ENCODE measurements around the gene LARP4B.

DNA sequence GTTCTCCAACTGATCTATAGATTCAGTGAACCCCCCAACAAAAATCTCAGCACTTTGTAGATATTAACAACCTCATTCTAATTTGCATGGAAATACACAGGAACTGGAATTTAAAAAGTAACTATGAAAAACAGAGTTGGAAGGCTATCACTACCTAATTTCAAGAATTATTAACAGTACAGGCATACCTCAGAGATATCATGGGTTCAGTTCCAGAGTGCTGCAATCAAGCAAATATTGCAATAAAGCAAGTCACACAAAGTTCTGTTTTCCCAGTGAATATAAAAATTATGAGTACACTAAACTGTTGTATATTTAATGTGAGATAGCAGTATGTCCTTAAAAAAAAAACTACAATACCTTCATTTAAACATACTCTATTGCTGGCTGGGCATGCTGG is 78.5 kb downstream of the LARP4B start:
- TF ChIP-seq RXRA (IDR thresholded peaks at IDR 0.05), result no peak
- TF ChIP-seq, protein P1, sequence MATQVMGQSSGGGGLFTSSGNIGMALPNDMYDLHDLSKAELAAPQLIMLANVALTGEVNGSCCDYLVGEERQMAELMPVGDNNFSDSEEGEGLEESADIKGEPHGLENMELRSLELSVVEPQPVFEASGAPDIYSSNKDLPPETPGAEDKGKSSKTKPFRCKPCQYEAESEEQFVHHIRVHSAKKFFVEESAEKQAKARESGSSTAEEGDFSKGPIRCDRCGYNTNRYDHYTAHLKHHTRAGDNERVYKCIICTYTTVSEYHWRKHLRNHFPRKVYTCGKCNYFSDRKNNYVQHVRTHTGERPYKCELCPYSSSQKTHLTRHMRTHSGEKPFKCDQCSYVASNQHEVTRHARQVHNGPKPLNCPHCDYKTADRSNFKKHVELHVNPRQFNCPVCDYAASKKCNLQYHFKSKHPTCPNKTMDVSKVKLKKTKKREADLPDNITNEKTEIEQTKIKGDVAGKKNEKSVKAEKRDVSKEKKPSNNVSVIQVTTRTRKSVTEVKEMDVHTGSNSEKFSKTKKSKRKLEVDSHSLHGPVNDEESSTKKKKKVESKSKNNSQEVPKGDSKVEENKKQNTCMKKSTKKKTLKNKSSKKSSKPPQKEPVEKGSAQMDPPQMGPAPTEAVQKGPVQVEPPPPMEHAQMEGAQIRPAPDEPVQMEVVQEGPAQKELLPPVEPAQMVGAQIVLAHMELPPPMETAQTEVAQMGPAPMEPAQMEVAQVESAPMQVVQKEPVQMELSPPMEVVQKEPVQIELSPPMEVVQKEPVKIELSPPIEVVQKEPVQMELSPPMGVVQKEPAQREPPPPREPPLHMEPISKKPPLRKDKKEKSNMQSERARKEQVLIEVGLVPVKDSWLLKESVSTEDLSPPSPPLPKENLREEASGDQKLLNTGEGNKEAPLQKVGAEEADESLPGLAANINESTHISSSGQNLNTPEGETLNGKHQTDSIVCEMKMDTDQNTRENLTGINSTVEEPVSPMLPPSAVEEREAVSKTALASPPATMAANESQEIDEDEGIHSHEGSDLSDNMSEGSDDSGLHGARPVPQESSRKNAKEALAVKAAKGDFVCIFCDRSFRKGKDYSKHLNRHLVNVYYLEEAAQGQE (IDR thresholded peaks at IDR 0.05), result no peak
- no peak for TF ChIP-seq YY1 (IDR thresholded peaks at IDR 0.05)
- TF ChIP-seq RAD21 (IDR thresholded peaks at IDR 0.05), result no peak
- TF ChIP-seq, protein P2, sequence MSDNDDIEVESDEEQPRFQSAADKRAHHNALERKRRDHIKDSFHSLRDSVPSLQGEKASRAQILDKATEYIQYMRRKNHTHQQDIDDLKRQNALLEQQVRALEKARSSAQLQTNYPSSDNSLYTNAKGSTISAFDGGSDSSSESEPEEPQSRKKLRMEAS (IDR thresholded peaks at IDR 0.05), result no peak
- TF ChIP-seq, protein P3, sequence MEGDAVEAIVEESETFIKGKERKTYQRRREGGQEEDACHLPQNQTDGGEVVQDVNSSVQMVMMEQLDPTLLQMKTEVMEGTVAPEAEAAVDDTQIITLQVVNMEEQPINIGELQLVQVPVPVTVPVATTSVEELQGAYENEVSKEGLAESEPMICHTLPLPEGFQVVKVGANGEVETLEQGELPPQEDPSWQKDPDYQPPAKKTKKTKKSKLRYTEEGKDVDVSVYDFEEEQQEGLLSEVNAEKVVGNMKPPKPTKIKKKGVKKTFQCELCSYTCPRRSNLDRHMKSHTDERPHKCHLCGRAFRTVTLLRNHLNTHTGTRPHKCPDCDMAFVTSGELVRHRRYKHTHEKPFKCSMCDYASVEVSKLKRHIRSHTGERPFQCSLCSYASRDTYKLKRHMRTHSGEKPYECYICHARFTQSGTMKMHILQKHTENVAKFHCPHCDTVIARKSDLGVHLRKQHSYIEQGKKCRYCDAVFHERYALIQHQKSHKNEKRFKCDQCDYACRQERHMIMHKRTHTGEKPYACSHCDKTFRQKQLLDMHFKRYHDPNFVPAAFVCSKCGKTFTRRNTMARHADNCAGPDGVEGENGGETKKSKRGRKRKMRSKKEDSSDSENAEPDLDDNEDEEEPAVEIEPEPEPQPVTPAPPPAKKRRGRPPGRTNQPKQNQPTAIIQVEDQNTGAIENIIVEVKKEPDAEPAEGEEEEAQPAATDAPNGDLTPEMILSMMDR (IDR thresholded peaks at IDR 0.05; ENCODE audit: low read depth, low read length, missing input control), result no peak
- TF ChIP-seq GABPA (IDR thresholded peaks at IDR 0.05 in 1 of 2, conservative IDR thresholded peaks at IDR 0.05 in 1 of 2), result no peak
- TF ChIP-seq FOXA1 (IDR thresholded peaks at IDR 0.05), result no peak
- TF ChIP-seq TAF1 (conservative IDR thresholded peaks at IDR 0.05), result no peak
- TF ChIP-seq, protein P4, sequence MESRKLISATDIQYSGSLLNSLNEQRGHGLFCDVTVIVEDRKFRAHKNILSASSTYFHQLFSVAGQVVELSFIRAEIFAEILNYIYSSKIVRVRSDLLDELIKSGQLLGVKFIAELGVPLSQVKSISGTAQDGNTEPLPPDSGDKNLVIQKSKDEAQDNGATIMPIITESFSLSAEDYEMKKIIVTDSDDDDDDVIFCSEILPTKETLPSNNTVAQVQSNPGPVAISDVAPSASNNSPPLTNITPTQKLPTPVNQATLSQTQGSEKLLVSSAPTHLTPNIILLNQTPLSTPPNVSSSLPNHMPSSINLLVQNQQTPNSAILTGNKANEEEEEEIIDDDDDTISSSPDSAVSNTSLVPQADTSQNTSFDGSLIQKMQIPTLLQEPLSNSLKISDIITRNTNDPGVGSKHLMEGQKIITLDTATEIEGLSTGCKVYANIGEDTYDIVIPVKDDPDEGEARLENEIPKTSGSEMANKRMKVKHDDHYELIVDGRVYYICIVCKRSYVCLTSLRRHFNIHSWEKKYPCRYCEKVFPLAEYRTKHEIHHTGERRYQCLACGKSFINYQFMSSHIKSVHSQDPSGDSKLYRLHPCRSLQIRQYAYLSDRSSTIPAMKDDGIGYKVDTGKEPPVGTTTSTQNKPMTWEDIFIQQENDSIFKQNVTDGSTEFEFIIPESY (IDR thresholded peaks at IDR 0.05), result no peak
- TF ChIP-seq, protein P5, sequence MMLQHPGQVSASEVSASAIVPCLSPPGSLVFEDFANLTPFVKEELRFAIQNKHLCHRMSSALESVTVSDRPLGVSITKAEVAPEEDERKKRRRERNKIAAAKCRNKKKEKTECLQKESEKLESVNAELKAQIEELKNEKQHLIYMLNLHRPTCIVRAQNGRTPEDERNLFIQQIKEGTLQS (IDR thresholded peaks at IDR 0.05), result no peak
